GM03348 (cell line): ENCODE data around the gene KRTAP4-16.
"Not testable (repeated sequence)": the region's sequence is repeated elsewhere in the genome, so short reads cannot be mapped to it uniquely, and the experiment has no call there.

ENCODE experiments used
- DNase-seq: peaks from one replicate; pipeline ENCODE4 v3.0.0; 2012; ENCODE audit warnings: low spot score

The KRTAP4-16 gene

DNA sequence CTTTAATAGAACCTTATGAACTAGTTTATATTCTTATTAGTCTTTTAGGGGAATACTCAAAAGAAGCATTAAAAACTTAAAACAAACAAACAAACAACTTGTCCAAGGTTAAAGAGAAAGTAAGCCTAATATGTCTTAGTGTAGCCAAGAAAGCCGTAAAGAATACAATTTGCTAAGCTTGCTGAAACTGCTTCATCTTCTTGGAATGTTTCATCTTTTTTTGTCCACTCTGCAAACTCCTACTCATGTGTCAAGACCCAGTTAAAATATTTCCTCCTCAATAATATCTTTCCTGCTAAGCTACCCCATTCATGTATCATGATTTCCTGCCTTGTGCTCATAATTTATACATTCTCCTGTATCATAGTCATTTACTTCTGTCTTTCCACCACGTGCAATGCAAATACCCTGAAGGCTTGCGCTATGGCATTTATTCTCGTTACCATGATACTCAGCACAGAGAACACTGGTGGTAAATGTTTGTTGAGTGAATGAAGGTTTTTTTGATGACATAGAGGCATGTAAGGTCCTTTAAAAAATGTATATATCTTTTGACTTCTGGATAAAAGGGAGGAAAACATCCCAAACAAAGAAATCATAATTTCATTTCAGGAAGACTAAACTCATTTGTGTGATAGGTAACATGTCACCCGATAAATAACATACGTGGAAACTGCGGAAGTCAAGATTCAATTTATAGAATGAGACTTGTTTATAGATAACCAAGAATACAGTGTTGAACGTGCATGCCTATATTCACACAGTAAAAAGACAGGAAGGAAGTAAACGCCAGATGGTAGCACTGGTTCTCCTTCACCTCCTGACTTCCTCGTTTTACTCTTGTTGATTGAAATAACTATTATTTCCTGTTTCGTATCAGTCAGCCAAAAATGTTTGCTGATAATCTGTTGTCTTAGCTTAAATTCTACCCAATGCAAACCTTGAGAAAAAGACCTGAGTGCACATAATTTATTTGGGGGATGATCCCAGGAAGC is 18.0 kb upstream of the KRTAP4-16 start:
- not testable (repeated sequence) for DNase-seq

DNA sequence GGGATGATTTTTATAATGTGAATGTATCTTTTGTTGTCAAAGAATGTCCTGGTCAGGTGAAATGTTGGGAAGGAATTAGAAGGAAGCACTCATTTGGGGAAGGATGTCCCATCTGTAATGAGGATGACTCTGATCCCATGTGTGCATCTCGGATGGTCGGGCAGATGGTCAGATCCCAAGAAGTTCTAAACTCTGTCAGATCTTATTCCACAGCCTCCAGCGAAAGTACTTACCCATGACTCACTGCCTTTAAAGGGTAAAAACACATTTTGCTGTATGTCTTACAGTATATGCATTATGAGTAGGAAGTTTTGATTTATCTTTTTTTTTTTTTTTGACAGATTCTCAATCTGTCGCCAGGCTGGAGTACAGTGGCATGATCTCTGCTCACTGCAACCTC is 16.7 kb upstream of the KRTAP4-16 start:
- no peak for DNase-seq

- not testable (repeated sequence) for DNase-seq
These were observed 15.9 kb upstream of the KRTAP4-16 start, which contains the start of gene KRTAP4-11 for GRCh38 chr17:41117846-41118386. Gene KRTAP4-11, minus strand, starts transcription at chr17:41118373. Its CDS starts 58 bp downstream, at chr17:41118315.

DNA sequence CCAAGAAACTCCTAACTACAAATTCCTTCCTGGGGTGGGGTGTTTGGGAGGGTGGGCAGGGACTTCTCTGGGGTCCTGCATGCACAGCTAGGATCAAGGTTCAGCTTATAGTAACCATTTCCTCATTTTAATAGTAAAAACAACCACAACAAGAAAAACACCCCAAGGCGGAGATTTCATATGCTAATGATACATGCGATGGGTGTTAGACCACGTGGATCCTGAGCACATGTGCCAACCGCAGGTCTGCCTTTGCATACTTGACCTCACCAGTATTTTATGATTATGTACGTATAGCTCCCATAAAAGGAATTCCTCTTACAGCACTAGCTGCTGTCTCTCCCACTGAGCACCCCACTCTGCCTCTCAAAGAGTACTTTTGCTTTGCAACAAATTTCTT is 14.3 kb upstream of the KRTAP4-16 start:
- DNase-seq: no peak

DNA sequence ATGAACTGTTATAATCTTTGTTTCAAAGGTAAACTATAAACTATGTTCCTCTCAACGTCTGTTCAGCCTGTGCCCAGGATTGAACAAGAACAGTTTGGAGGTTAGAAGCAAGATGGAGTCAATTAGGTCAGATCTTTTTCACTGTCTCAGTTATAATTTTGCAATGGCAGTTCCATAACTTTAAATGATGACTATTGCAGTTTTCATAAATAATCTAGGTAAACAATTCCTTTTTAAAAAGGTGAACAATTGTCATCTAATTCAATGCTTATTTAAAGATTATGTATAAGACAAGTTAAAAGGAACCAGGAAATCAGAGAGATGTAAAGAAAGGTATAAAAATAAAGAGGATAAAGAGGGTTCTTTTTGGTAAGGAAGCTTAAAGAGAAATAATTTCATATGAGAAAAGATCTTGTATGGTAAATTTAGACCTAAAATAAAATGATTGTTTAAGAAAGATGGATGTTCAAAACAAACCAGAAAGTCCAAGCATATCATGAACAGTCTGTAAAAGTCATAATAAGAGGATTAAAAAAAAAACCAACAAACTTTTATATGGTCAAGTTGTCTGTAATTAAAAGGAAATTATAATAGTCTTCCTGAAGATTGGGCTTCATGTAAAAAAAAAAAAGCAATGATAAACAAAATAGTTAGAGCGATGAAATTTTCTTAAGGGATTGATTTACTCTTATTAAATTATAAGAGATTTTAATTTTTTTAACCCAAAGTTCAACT is 9.3 kb upstream of the KRTAP4-16 start:
- DNase-seq: no peak

GRCh38 chr17:41108728-41109386 is 6.8 kb upstream of the KRTAP4-16 start:
- DNase-seq: not testable (repeated sequence)

DNA sequence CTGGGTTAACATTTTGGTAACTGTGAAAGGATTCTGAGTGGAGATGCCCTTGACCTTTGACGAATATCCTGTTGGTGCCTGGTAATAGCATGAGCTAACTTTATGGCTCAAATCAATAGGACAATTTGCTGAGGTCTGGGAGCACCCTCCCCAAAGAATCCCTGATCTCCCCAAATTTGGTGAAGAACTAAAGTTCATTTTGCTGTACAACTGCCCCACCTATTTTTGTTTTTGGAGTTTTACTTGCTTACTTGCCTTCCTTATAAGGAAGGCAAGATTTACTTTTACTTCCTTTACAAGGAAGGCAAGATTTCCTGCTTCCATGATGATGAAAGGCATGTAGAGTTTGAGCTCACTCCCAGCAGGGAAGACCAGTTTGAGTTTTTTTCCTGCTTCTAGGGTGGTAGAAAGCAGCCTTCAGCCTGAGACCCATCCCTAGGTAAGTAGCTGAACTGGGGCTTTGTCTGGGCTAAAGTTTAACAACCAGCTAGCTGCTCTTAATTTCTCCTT is 6.0 kb upstream of the KRTAP4-16 start:
- no peak for DNase-seq

GRCh38 chr17:41105347-41105746 is 3.3 kb upstream of the KRTAP4-16 start, which contains the start of gene KRTAP4-9:
Gene KRTAP4-9, plus strand, starts transcription at chr17:41105389. Its CDS starts 0 bp downstream, at chr17:41105389.
- DNase-seq: not testable (repeated sequence)

- DNase-seq: not testable (repeated sequence)
These were observed 2.5 kb upstream of the KRTAP4-16 start for GRCh38 chr17:41104386-41105038.

DNA sequence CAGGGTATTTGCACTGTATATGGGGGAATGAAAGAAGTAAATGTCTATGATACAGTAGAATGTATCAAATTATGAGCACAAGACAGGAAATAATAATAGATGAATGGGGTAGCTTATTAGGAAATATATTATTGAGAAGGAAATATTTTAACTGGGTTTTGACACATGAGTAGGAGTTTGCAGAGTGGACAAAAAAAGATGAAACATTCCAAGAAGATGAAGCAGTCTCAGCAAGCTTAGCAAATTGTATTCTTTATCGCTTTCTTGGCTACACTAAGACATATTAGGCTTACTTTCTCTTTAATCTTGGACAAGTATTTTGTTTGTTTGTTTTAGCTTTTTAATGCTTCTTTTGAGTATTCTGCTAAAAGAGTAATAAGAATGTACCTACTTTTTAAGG is 1.9 kb upstream of the KRTAP4-16 start:
- DNase-seq: peak; percentile 13

GRCh38 chr17:41099682-41100480 is 2.1 kb downstream of the KRTAP4-16 start:
- DNase-seq: peak; percentile 23

- DNase-seq: peak; percentile 27
These were observed 3.5 kb downstream of the KRTAP4-16 start for GRCh38 chr17:41098481-41098880.

DNA sequence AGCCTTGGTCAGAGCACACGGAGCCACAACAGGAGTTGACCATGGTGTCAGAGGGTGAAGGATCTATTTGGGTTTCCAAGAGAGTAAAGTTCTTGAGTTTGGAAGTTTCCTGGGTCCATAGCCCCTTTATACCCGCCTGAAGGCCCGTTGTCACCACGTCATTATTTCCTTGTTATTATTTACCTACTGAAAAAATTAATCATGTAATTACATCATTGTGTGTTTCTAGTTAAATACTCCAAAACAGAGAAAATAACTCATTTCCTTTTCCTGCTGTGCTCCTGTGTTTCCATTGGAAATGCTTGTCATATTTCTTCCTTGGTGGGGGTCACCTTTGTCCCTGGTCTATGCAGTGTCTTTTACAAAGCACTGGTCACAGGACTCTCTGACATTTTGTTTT is 4.0 kb downstream of the KRTAP4-16 start, which contains the start of gene KRTAP4-8:
TSS of gene KRTAP4-8 (minus strand) at position 101 of the 400 bp plus-strand sequence. CDS start at position 43, 58 bp downstream.
- no peak for DNase-seq

GRCh38 chr17:41096055-41096454 is 6.0 kb downstream of the KRTAP4-16 start:
- DNase-seq: no peak

GRCh38 chr17:41088760-41089352 is 13.2 kb downstream of the KRTAP4-16 start:
- not testable (repeated sequence) for DNase-seq

DNA sequence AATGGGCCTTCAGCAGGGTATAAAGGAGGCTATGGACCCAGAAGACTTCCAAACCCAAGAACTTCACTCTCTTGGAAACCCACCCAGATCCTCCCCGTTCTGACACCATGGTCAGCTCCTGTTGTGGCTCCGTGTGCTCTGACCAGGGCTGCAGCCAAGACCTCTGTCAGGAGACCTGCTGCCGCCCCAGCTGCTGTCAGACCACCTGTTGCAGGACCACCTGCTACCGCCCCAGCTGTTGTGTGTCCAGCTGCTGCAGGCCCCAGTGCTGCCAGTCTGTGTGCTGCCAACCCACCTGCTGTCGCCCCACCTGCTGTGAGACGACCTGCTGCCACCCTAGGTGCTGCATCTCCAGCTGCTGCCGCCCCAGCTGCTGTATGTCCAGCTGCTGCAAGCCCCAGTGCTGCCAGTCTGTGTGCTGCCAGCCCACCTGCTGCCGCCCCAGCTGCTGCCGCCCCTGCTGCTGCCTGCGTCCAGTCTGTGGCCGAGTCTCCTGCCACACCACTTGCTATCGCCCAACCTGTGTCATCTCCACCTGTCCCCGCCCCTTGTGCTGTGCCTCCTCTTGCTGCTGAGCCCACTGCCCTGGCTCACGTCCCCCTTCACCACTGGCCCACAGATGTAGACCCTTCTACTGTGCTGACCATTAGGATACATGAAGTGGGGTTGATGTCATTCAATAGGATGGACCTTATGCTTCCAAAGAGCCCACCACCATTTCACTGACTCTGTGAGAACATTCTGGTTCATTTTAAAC is 17.7 kb downstream of the KRTAP4-16 start, which contains the start of gene KRTAP4-7:
TSS of gene KRTAP4-7 (plus strand) at position 51 of the 757 bp plus-strand sequence. CDS start at position 108, 57 bp downstream.
- not testable (repeated sequence) for DNase-seq

GRCh38 chr17:41083427-41083826 is 18.6 kb downstream of the KRTAP4-16 start:
- not testable (repeated sequence) for DNase-seq

DNA sequence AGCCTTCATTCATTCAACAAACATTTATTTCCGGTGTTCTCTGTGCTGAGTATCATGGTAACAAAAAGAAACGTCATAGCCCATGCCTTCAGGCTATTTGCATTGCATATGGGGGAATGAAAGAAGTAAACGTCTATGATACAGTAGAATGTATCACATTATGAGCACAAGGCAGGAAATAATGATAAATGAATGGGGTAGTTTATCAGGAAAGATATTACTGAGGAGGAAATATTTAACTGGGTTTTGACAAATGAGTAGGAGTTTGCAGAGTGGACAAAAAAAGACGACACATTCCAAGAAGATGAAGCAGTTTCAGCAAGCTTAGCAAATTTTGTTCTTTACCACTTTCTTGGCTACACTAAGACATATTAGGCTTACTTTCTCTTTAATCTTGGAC is 19.4 kb downstream of the KRTAP4-16 start:
- peak; percentile 13 for DNase-seq

- no peak for DNase-seq
These were observed 25.2 kb downstream of the KRTAP4-16 start for GRCh38 chr17:41076788-41077187.
